Caco-2 (cell line): ENCODE data around the gene PITX1. TPM values are rescaled to one million over a fixed set of nuclear protein-coding genes. Genes with fewer than 3 reads are reported as not detected.
A peak's percentile ranks its signal among the peaks of the same experiment; 100 is the strongest.

ENCODE experiments used
- BruUV-seq: library from RNA; stranded (reverse); fragments of 400-500 nt; replicated peaks from 2 replicates; lab custom pipeline; 2021; lab: Mats Ljungman, UMichigan
- CTCF ChIA-PET: fragments of 300-600 bp; sonication (Branson Sonifier 250); formaldehyde crosslinking; loops from one replicate; lab custom pipeline; 2022; ENCODE audit warnings: antibody characterized with exemption; lab: Charles Lee
- POLR2A ChIA-PET: fragments of 300-600 bp; sonication (Branson Sonifier 250); formaldehyde crosslinking; loops from one replicate; lab custom pipeline; 2022; ENCODE audit warnings: antibody characterized with exemption; lab: Charles Lee
- DNase-seq, 2 experiments: peaks; one replicate each; pipeline versions ENCODE4 v3.0.0 to v3.0.0-alpha.2; 2020 to 2022
- H3K27me3 ChIP-seq: replicated peaks from 2 replicates; pipeline ENCODE4 v1.6.0; 2011; ENCODE audit warnings: low read length; ENCODE audit not compliant: control insufficient read depth, insufficient read depth
- H3K36me3 ChIP-seq: 2 replicates; pipeline ENCODE4 v1.5.1; 2011; ENCODE audit warnings: low read length; ENCODE audit not compliant: control insufficient read depth, insufficient read depth
- H3K4me1 ChIP-seq: fragments of 250-450 bp; sonication (Bioruptor Pico); 2 replicates; pipeline ENCODE4 v1.5.1; 2020; ENCODE audit warnings: mild to moderate bottlenecking
- H3K4me3 ChIP-seq: 2 replicates; pipeline ENCODE4 v1.5.1; 2011; ENCODE audit warnings: low read depth, mild to moderate bottlenecking, control low read depth, low read length
- H3K9me3 ChIP-seq: fragments of 250-450 bp; sonication (Bioruptor Pico); 2 replicates; pipeline ENCODE4 v1.5.1; 2020; ENCODE audit warnings: mild to moderate bottlenecking, moderate library complexity
- H3K27ac Mint-ChIP-seq: one replicate; pipeline ENCODE4 v1.8.0; 2022; ENCODE audit warnings: mixed read lengths; ENCODE audit not compliant: unreplicated experiment
- H3K27me3 Mint-ChIP-seq: one replicate; pipeline ENCODE4 v1.8.0; 2022; ENCODE audit warnings: mixed read lengths; ENCODE audit not compliant: insufficient read depth, unreplicated experiment
- H3K36me3 Mint-ChIP-seq: one replicate; pipeline ENCODE4 v1.8.0; 2022; ENCODE audit warnings: mild to moderate bottlenecking, mixed read lengths; ENCODE audit not compliant: insufficient read depth, unreplicated experiment
- H3K4me1 Mint-ChIP-seq: one replicate; pipeline ENCODE4 v1.8.0; 2022; ENCODE audit warnings: low read depth, mixed read lengths; ENCODE audit not compliant: unreplicated experiment
- H3K4me3 Mint-ChIP-seq: one replicate; pipeline ENCODE4 v1.8.0; 2022; ENCODE audit warnings: mild to moderate bottlenecking, moderate library complexity, mixed read lengths; ENCODE audit not compliant: unreplicated experiment
- H3K9me3 Mint-ChIP-seq: one replicate; pipeline ENCODE4 v1.8.0; 2022; ENCODE audit warnings: mixed read lengths; ENCODE audit not compliant: unreplicated experiment
- intact Hi-C: fragments of 100-400 bp; cut with micrococcal nuclease; formaldehyde crosslinking; loops from one replicate; pipeline ENCODE4 v1.10.0; 2022; ENCODE audit not compliant: unreplicated experiment
- total RNA-seq: library from RNA; stranded (reverse); gene quantifications from 2 replicates; pipeline ENCODE4 v1.2.3, GENCODE V29; 2022
- TF ChIP-seq, protein P1 (sequence below), 2 experiments: fragments of 200-600 bp in 1 of 2; IDR thresholded peaks; 1 replicate in 1 of 2; 2 replicates in 1 of 2; pipeline versions ENCODE4 v1.5.1 to v1.8.0; 2011 to 2022; ENCODE audit warnings: antibody characterized with exemption in 1 of 2, control low read depth in 1 of 2, inconsistent platforms in 1 of 2, low read depth in 1 of 2, low read length in 1 of 2, mild to moderate bottlenecking in 1 of 2, moderate library complexity in 1 of 2; ENCODE audit not compliant: insufficient read depth in 1 of 2, severe bottlenecking in 1 of 2, unreplicated experiment in 1 of 2

PITX1 gene
- total RNA-seq, 1 experiment from 2014 or later, result 117 TPM

- Mint-ChIP-seq H3K27me3 (no peaks in the 10 kb centered on the region), H3K4me1 (peaks cover 19% of the 10 kb centered on the region)
Measured at GRCh38 chr5:135052511-135053145, 18.6 kb upstream of the PITX1 start.

GRCh38 chr5:135051872-135052271 lies 17.8 kb upstream of the PITX1 start:
- TF ChIP-seq, protein P1, sequence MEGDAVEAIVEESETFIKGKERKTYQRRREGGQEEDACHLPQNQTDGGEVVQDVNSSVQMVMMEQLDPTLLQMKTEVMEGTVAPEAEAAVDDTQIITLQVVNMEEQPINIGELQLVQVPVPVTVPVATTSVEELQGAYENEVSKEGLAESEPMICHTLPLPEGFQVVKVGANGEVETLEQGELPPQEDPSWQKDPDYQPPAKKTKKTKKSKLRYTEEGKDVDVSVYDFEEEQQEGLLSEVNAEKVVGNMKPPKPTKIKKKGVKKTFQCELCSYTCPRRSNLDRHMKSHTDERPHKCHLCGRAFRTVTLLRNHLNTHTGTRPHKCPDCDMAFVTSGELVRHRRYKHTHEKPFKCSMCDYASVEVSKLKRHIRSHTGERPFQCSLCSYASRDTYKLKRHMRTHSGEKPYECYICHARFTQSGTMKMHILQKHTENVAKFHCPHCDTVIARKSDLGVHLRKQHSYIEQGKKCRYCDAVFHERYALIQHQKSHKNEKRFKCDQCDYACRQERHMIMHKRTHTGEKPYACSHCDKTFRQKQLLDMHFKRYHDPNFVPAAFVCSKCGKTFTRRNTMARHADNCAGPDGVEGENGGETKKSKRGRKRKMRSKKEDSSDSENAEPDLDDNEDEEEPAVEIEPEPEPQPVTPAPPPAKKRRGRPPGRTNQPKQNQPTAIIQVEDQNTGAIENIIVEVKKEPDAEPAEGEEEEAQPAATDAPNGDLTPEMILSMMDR (IDR thresholded peaks at IDR 0.05; ENCODE audit: insufficient read depth in 1 of 2, low read depth in 1 of 2, low read length in 1 of 2, severe bottlenecking in 1 of 2, unreplicated experiment in 1 of 2), result no peak
- peaks cover 36% of the 10 kb centered on the region for H3K4me1 ChIP-seq
- CTCF ChIA-PET, result no interaction called here
- no peaks in the 10 kb centered on the region for H3K9me3 ChIP-seq
- POLR2A ChIA-PET, result no interaction called here
- H3K27me3 ChIP-seq, result no peaks in the 10 kb centered on the region
- DNase-seq, result no peak
- peaks cover 6% of the 10 kb centered on the region for H3K36me3 Mint-ChIP-seq
- intact Hi-C loops, result no loop called here
- BruUV-seq, result no TSS peak
- H3K4me3 Mint-ChIP-seq, result no peak overlapping the region
- no peaks in the 10 kb centered on the region for H3K27me3 Mint-ChIP-seq
- peaks cover 26% of the 10 kb centered on the region for H3K4me1 Mint-ChIP-seq
- H3K4me3 ChIP-seq, result no peak overlapping the region
- no peaks in the 10 kb centered on the region for H3K9me3 Mint-ChIP-seq
- peak overlapping the region; percentile 37 for H3K27ac Mint-ChIP-seq
- H3K36me3 ChIP-seq, result no peaks in the 10 kb centered on the region

More at GRCh38 chr5:135052511-135053145, 18.6 kb upstream of the PITX1 start:
- POLR2A ChIA-PET, result no interaction called here
- H3K36me3 ChIP-seq, result no peaks in the 10 kb centered on the region
- H3K27me3 ChIP-seq, result no peaks in the 10 kb centered on the region
- Mint-ChIP-seq H3K36me3 (no peaks in the 10 kb centered on the region), H3K27ac (peak overlapping the region; percentile 37), H3K9me3 (no peaks in the 10 kb centered on the region), H3K4me3 (no peak overlapping the region)
- TF ChIP-seq, protein P1 (IDR thresholded peaks at IDR 0.05; ENCODE audit: insufficient read depth in 1 of 2, low read depth in 1 of 2, low read length in 1 of 2, severe bottlenecking in 1 of 2, unreplicated experiment in 1 of 2), result no peak
- intact Hi-C loops, result no loop called here
- BruUV-seq, result no TSS peak
- H3K4me1 ChIP-seq, result peaks cover 30% of the 10 kb centered on the region
- no peak for DNase-seq
- no peaks in the 10 kb centered on the region for H3K9me3 ChIP-seq
- H3K4me3 ChIP-seq, result no peak overlapping the region
- CTCF ChIA-PET, result interaction anchor here (1.3 kb wide), 1 partner anchor 10 kb away, joined by 3 read pairs; no protein-coding TSS in a partner anchor

DNA sequence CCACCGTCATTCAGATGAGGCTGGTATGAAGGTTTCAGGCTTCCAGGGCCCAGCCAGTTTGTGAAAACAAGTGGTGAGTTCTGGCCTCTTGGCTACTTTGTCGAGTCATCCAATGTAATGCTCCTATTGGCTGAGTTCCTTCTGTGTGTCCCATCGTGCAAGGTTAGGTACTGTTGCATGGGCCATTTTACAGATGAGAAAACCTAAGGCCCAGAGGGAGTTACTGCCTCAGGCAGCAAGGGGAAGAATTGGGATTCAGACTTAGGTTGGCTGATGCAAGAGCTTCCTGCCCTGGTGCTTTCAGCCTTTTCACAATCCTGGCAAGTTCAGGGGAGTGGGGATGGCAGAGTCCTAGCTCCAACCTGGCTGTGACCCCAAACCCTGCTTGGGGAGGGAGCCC lies 17.4 kb upstream of the PITX1 start:
- Mint-ChIP-seq H3K4me3 (no peak overlapping the region), H3K27ac (peak overlapping the region; percentile 37), H3K9me3 (no peaks in the 10 kb centered on the region), H3K36me3 (peaks cover 10% of the 10 kb centered on the region), H3K27me3 (no peaks in the 10 kb centered on the region), H3K4me1 (peaks cover 31% of the 10 kb centered on the region)
- Histone ChIP-seq H3K4me1 (peaks cover 40% of the 10 kb centered on the region), H3K4me3 (no peak overlapping the region), H3K27me3 (no peaks in the 10 kb centered on the region), H3K9me3 (no peaks in the 10 kb centered on the region), H3K36me3 (no peaks in the 10 kb centered on the region)
- ChIA-PET POLR2A (no interaction called here), CTCF (no interaction called here)
- TF ChIP-seq, protein P1 (IDR thresholded peaks at IDR 0.05; ENCODE audit: insufficient read depth in 1 of 2, low read depth in 1 of 2, low read length in 1 of 2, severe bottlenecking in 1 of 2, unreplicated experiment in 1 of 2), result no peak
- DNase-seq, result no peak
- intact Hi-C loops, result no loop called here
- BruUV-seq, result no TSS peak
